Mucosa of rectum (tissue), 2 donors: ENCODE measurements around the gene SLC24A5.

Experiments used
- H3K27ac ChIP-seq, 2 donors: one replicate each; pipeline ENCODE4 v1.7.0; 2013; ENCODE audit warnings: inconsistent platforms in 2 of 2, low read depth in 2 of 2, low read length in 2 of 2
- H3K27me3 ChIP-seq, 2 donors: one replicate each; pipeline ENCODE4 v1.7.0; 2013; ENCODE audit warnings: low read length in 2 of 2; ENCODE audit not compliant: control insufficient read depth in 2 of 2, insufficient read depth in 2 of 2
- H3K36me3 ChIP-seq, 2 donors: one replicate each; pipeline ENCODE4 v1.7.0; 2013; ENCODE audit warnings: low read length in 2 of 2; ENCODE audit not compliant: control insufficient read depth in 2 of 2, insufficient read depth in 2 of 2
- H3K4me1 ChIP-seq, 2 donors: one replicate each; pipeline ENCODE4 v1.7.0; 2013; ENCODE audit warnings: low read length in 2 of 2, mild to moderate bottlenecking in 1 of 2; ENCODE audit not compliant: control insufficient read depth in 2 of 2, insufficient read depth in 2 of 2
- H3K4me3 ChIP-seq, 2 donors: one replicate each; pipeline ENCODE4 v1.7.0; 2013; ENCODE audit warnings: low read length in 2 of 2
- H3K9ac ChIP-seq, 2 donors: one replicate each; pipeline ENCODE4 v1.7.0; 2013; ENCODE audit warnings: low read length in 2 of 2, low read depth in 1 of 2, mild to moderate bottlenecking in 1 of 2
- H3K9me3 ChIP-seq, 2 donors: one replicate each; pipeline ENCODE4 v1.7.0; 2013; ENCODE audit warnings: low read length in 2 of 2; ENCODE audit not compliant: control insufficient read depth in 2 of 2
- donor health status: healthy.
- donor health status: Normal muscosa, but diverticular disease.

Gene SLC24A5

GRCh38 chr15:48145923-48146322 lies 25.1 kb downstream of the SLC24A5 start:
- H3K27ac ChIP-seq: no peak overlapping the region
- H3K27me3 ChIP-seq: no peaks in the 10 kb centered on the region
- H3K9me3 ChIP-seq: no peaks in the 10 kb centered on the region
- H3K36me3 ChIP-seq: no peaks in the 10 kb centered on the region
- no peak overlapping the region for H3K4me3 ChIP-seq
- no peaks in the 10 kb centered on the region for H3K4me1 ChIP-seq
- no peak overlapping the region for H3K9ac ChIP-seq

GRCh38 chr15:48147358-48147757 lies 26.6 kb downstream of the SLC24A5 start:
- H3K27me3 ChIP-seq: no peaks in the 10 kb centered on the region
- no peaks in the 10 kb centered on the region for H3K4me1 ChIP-seq
- H3K4me3 ChIP-seq: no peak overlapping the region
- H3K9me3 ChIP-seq: no peaks in the 10 kb centered on the region
- H3K9ac ChIP-seq: no peak overlapping the region
- no peak overlapping the region for H3K27ac ChIP-seq
- H3K36me3 ChIP-seq: no peaks in the 10 kb centered on the region

GRCh38 chr15:48149858-48150257 lies 29.1 kb downstream of the SLC24A5 start:
- Histone ChIP-seq H3K4me3 (no peak overlapping the region), H3K36me3 (no peaks in the 10 kb centered on the region), H3K4me1 (no peaks in the 10 kb centered on the region), H3K27me3 (no peaks in the 10 kb centered on the region), H3K27ac (no peak overlapping the region), H3K9ac (no peak overlapping the region), H3K9me3 (no peaks in the 10 kb centered on the region)

GRCh38 chr15:48153526-48153925 lies 32.7 kb downstream of the SLC24A5 start:
- Histone ChIP-seq H3K27ac (no peak overlapping the region), H3K9me3 (no peaks in the 10 kb centered on the region), H3K36me3 (no peaks in the 10 kb centered on the region), H3K27me3 (no peaks in the 10 kb centered on the region), H3K9ac (no peak overlapping the region), H3K4me3 (no peak overlapping the region), H3K4me1 (no peaks in the 10 kb centered on the region)

GRCh38 chr15:48168616-48169015 lies 47.8 kb downstream of the SLC24A5 start:
- H3K9ac ChIP-seq: no peak overlapping the region
- no peaks in the 10 kb centered on the region for H3K36me3 ChIP-seq
- no peak overlapping the region for H3K4me3 ChIP-seq
- no peaks in the 10 kb centered on the region for H3K9me3 ChIP-seq
- H3K4me1 ChIP-seq: no peaks in the 10 kb centered on the region
- no peaks in the 10 kb centered on the region for H3K27me3 ChIP-seq
- no peak overlapping the region for H3K27ac ChIP-seq

GRCh38 chr15:48170981-48171380 lies 50.2 kb downstream of the SLC24A5 start:
- Histone ChIP-seq H3K27me3 (no peaks in the 10 kb centered on the region), H3K9me3 (no peaks in the 10 kb centered on the region), H3K4me1 (no peaks in the 10 kb centered on the region), H3K36me3 (no peaks in the 10 kb centered on the region), H3K27ac (no peak overlapping the region), H3K9ac (no peak overlapping the region), H3K4me3 (no peak overlapping the region)

- H3K9ac ChIP-seq: no peak overlapping the region
- H3K27me3 ChIP-seq: no peaks in the 10 kb centered on the region
- H3K4me1 ChIP-seq: no peaks in the 10 kb centered on the region
- no peaks in the 10 kb centered on the region for H3K36me3 ChIP-seq
- no peak overlapping the region for H3K27ac ChIP-seq
- H3K4me3 ChIP-seq: no peak overlapping the region
- H3K9me3 ChIP-seq: no peaks in the 10 kb centered on the region
Observed at GRCh38 chr15:48175126-48175525, 54.3 kb downstream of the SLC24A5 start.

GRCh38 chr15:48176112-48176511 lies 55.3 kb downstream of the SLC24A5 start:
- no peaks in the 10 kb centered on the region for H3K4me1 ChIP-seq
- H3K9me3 ChIP-seq: no peaks in the 10 kb centered on the region
- no peak overlapping the region for H3K27ac ChIP-seq
- no peaks in the 10 kb centered on the region for H3K36me3 ChIP-seq
- H3K4me3 ChIP-seq: no peak overlapping the region
- H3K27me3 ChIP-seq: no peaks in the 10 kb centered on the region
- no peak overlapping the region for H3K9ac ChIP-seq

- Histone ChIP-seq H3K27ac (no peak overlapping the region), H3K4me3 (peak overlapping the region in 1 of 2 donors; percentile 70), H3K9ac (peak overlapping the region in 1 of 2 donors; percentile 65)
Observed at GRCh38 chr15:48176957-48177356, 56.2 kb downstream of the SLC24A5 start.

GRCh38 chr15:48177383-48177765 lies 56.6 kb downstream of the SLC24A5 start:
- Histone ChIP-seq H3K4me1 (no peaks in the 10 kb centered on the region), H3K9ac (peak overlapping the region in 1 of 2 donors; percentile 65), H3K9me3 (no peaks in the 10 kb centered on the region)

More at GRCh38 chr15:48176957-48177356, 56.2 kb downstream of the SLC24A5 start:
- no peaks in the 10 kb centered on the region for H3K9me3 ChIP-seq
- no peaks in the 10 kb centered on the region for H3K4me1 ChIP-seq
- no peaks in the 10 kb centered on the region for H3K36me3 ChIP-seq
- H3K27me3 ChIP-seq: no peaks in the 10 kb centered on the region

More at GRCh38 chr15:48177383-48177765, 56.6 kb downstream of the SLC24A5 start:
- Histone ChIP-seq H3K36me3 (no peaks in the 10 kb centered on the region), H3K27me3 (no peaks in the 10 kb centered on the region), H3K27ac (peak overlapping the region; percentile 45 to 55), H3K4me3 (peak overlapping the region; percentile 68 to 70)
